ENCODE data around the gene SUPT6H.

Gene SUPT6H

DNA sequence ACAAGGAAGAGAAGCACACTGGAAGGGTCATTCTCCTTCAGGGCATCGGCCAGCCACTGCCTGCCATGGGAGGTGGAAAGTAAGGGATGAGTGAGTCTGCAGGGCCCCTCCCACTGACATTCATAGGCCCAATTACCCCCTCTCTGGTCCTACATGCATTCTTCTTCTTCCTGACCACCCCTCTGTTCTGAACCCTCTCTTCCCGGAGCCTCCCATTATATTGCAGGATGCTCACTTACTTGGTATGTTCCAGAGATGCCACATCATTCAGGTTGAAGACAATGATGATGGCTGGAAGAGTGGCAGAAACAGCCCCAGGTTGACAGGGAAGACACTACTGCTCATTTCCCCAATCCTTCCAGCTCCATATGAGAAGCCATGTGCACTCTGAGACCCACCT lies 53.2 kb downstream of the SUPT6H start:
- TF ChIP-seq TOX (CRISPR knock-in tag; IDR thresholded peaks at IDR 0.05; ENCODE audit: borderline replicate concordance) (no peak), ZNF8 (CRISPR knock-in tag; IDR thresholded peaks at IDR 0.05) (no peak), ISL1 (CRISPR knock-in tag; IDR thresholded peaks at IDR 0.05) (no peak), ZFP3 (CRISPR knock-in tag; IDR thresholded peaks at IDR 0.05) (no peak), SNAI2 (CRISPR knock-in tag; IDR thresholded peaks at IDR 0.05) (no peak), GLIS3 (CRISPR knock-in tag; IDR thresholded peaks at IDR 0.05) (no peak)
- TF ChIP-seq, protein P1, sequence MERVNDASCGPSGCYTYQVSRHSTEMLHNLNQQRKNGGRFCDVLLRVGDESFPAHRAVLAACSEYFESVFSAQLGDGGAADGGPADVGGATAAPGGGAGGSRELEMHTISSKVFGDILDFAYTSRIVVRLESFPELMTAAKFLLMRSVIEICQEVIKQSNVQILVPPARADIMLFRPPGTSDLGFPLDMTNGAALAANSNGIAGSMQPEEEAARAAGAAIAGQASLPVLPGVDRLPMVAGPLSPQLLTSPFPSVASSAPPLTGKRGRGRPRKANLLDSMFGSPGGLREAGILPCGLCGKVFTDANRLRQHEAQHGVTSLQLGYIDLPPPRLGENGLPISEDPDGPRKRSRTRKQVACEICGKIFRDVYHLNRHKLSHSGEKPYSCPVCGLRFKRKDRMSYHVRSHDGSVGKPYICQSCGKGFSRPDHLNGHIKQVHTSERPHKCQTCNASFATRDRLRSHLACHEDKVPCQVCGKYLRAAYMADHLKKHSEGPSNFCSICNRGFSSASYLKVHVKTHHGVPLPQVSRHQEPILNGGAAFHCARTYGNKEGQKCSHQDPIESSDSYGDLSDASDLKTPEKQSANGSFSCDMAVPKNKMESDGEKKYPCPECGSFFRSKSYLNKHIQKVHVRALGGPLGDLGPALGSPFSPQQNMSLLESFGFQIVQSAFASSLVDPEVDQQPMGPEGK (CRISPR knock-in tag; IDR thresholded peaks at IDR 0.05; ENCODE audit: borderline replicate concordance) = no peak
- no peak for ATAC-seq

DNA sequence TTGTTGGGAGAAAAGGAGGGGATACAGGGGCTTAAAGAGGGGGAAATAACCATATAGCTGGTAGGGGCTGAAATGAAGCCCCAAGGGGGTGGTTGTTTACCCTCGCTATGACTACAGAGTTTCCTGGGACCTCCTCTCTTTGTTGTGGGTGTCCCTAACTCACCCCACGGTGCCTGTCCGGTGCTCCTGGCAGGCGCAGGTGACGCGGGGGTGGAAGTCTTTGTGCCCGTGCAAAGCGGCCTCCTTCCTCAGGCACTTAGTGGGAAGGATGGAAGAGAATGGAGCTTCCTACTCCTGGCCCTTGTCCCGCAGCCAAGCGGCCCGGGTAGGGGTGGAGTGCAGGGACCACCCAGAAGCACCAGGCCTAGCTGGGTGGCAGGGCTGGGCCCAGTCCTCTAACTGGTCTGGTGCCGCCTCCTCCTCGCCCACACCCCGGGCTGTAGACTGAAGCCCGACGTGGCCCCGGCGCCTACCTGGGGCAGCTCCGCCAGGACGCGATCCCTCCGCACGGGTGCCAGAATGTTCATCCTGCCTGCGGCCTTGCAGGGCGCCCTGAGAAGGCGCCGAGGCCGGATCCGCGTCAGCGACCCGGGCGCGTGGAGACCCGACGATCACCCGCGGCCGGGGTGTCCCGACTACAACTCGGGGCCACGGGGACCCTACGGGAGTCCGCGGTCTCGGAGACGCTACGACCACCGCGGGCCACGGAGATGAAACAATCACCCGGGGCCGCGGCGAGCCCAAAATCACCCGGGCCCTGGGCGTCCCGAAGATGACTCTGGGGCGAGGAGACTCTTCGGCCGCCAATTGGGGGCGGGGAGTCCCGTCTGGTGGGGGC lies 55.0 kb downstream of the SUPT6H start:
- TF ChIP-seq SNAI2 (CRISPR knock-in tag; IDR thresholded peaks at IDR 0.05) (no peak), ESRRG (CRISPR knock-in tag; IDR thresholded peaks at IDR 0.05) (no peak), ZNF8 (CRISPR knock-in tag; IDR thresholded peaks at IDR 0.05) (no peak)
- no peak for ATAC-seq

DNA sequence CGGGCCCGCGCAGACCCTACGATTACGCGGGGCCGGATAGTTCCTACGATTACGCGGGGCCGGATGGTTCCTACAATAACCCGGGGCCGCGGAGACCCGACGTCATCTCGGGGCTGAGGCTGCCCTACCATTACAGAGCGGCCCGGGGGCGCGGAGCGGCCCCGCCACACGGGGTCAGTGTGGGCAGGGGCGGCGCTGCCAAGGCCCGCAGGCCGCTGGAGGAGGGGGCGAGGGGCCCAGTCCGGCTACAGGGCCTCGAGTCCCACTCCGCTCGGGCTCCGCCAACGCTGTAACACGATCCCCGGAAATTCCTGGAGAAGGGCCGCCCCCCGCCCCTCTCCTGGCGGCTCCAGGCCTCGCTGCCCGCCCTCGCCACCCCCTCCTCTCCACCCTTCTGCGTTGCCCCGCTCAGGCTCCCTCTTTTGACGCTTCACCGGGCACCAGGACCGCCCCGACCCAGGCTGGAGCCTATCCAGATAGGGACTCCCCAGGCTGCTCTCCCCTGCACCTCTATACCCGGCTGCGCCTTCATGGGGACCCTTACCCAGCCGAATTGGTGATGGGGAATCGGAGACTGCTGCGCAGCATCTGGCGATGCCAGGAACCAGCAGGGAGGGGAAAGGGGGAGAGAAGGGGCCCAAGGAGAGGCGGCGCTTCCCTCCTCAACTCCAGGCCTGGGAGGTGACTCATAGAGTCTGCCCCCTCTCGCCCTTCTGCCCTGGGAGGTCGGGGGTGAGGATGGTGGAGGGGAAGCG lies 55.8 kb downstream of the SUPT6H start, which contains the start of gene RAB34:
Gene RAB34 (minus strand): TSS at position 291 of the 755 bp plus-strand sequence. CDS start 602 bp downstream, outside the sequence.
- no peak for ATAC-seq
- TF ChIP-seq ARNTL (CRISPR knock-in tag; IDR thresholded peaks at IDR 0.05; ENCODE audit: borderline replicate concordance, low read depth) (no peak), TOX (CRISPR knock-in tag; IDR thresholded peaks at IDR 0.05; ENCODE audit: borderline replicate concordance) (no peak), TCF4 (CRISPR knock-in tag; IDR thresholded peaks at IDR 0.05; ENCODE audit: borderline replicate concordance) (no peak), BACH2 (CRISPR knock-in tag; IDR thresholded peaks at IDR 0.05; ENCODE audit: borderline replicate concordance) (no peak), RARB (CRISPR knock-in tag; IDR thresholded peaks at IDR 0.05) (no peak), ISL1 (CRISPR knock-in tag; IDR thresholded peaks at IDR 0.05) (no peak), ZFP30 (CRISPR knock-in tag; IDR thresholded peaks at IDR 0.05) (no peak)

DNA sequence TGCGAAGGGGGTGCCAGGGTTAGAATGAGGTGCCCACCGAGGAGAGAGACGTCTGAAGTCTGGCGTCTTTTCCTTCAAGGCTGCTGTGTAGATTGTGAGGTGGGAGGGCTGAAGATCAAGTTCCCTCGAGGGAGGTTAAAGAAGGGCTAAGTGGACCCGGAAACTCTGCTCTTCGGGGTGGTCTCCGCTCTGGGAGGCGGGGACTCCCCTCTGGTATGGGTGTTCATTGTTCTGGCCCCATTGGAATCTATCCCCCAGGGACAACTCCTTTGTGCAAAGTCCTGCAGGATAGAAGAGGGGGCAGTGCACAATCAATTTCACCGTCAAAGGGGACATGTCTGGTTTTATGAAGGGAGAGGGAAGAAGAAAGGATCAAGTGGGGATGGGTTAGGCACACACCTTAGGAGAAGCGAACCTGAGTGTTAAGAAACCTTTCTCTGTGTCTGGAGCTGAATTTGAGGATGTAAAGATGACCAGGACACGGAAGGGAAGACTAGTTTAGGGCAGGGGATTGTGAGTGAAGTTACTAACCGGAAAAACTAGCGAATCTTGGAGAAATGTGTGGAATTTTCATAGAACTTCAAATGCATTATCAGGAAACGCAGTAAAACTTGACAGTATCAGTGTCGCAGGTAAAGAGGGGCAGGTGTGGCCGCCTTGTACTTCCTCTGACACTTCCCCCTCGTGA lies 56.5 kb downstream of the SUPT6H start:
- ATAC-seq = no peak
- no peak for TF ChIP-seq GLIS3 (CRISPR knock-in tag; IDR thresholded peaks at IDR 0.05)
- TF ChIP-seq, protein P2, sequence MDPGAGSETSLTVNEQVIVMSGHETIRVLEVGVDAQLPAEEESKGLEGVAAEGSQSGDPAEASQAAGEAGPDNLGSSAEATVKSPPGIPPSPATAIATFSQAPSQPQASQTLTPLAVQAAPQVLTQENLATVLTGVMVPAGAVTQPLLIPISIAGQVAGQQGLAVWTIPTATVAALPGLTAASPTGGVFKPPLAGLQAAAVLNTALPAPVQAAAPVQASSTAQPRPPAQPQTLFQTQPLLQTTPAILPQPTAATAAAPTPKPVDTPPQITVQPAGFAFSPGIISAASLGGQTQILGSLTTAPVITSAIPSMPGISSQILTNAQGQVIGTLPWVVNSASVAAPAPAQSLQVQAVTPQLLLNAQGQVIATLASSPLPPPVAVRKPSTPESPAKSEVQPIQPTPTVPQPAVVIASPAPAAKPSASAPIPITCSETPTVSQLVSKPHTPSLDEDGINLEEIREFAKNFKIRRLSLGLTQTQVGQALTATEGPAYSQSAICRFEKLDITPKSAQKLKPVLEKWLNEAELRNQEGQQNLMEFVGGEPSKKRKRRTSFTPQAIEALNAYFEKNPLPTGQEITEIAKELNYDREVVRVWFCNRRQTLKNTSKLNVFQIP (CRISPR knock-in tag; IDR thresholded peaks at IDR 0.05; ENCODE audit: borderline replicate concordance, low read depth) = no peak
- no peak for TF ChIP-seq RARB (CRISPR knock-in tag; IDR thresholded peaks at IDR 0.05)
- no peak for TF ChIP-seq ESRRG (CRISPR knock-in tag; IDR thresholded peaks at IDR 0.05)
- no peak for TF ChIP-seq TOX (CRISPR knock-in tag; IDR thresholded peaks at IDR 0.05; ENCODE audit: borderline replicate concordance)
- no peak for TF ChIP-seq ZNF8 (CRISPR knock-in tag; IDR thresholded peaks at IDR 0.05)
- TF ChIP-seq, protein P1 (CRISPR knock-in tag; IDR thresholded peaks at IDR 0.05; ENCODE audit: borderline replicate concordance) = no peak
- TF ChIP-seq, protein P3, sequence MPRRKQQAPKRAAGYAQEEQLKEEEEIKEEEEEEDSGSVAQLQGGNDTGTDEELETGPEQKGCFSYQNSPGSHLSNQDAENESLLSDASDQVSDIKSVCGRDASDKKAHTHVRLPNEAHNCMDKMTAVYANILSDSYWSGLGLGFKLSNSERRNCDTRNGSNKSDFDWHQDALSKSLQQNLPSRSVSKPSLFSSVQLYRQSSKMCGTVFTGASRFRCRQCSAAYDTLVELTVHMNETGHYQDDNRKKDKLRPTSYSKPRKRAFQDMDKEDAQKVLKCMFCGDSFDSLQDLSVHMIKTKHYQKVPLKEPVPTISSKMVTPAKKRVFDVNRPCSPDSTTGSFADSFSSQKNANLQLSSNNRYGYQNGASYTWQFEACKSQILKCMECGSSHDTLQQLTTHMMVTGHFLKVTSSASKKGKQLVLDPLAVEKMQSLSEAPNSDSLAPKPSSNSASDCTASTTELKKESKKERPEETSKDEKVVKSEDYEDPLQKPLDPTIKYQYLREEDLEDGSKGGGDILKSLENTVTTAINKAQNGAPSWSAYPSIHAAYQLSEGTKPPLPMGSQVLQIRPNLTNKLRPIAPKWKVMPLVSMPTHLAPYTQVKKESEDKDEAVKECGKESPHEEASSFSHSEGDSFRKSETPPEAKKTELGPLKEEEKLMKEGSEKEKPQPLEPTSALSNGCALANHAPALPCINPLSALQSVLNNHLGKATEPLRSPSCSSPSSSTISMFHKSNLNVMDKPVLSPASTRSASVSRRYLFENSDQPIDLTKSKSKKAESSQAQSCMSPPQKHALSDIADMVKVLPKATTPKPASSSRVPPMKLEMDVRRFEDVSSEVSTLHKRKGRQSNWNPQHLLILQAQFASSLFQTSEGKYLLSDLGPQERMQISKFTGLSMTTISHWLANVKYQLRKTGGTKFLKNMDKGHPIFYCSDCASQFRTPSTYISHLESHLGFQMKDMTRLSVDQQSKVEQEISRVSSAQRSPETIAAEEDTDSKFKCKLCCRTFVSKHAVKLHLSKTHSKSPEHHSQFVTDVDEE (CRISPR knock-in tag; IDR thresholded peaks at IDR 0.05) = no peak
- no peak for TF ChIP-seq ZC3H10 (CRISPR knock-in tag; IDR thresholded peaks at IDR 0.05)
- TF ChIP-seq ZNF565 (CRISPR knock-in tag; conservative IDR thresholded peaks at IDR 0.05; ENCODE audit: low read depth) = no peak
- no peak for TF ChIP-seq BACH2 (CRISPR knock-in tag; IDR thresholded peaks at IDR 0.05; ENCODE audit: borderline replicate concordance)
- TF ChIP-seq CSDC2 (CRISPR knock-in tag; IDR thresholded peaks at IDR 0.05) = no peak
